ENCODE results near the gene CCN6. TPM values are rescaled to one million over a fixed set of nuclear protein-coding genes. Genes with fewer than 3 reads are reported as not detected.

Gene CCN6
- total RNA-seq, 2 donors from 2014 or later = 0.62 TPM; not detected in 1

DNA sequence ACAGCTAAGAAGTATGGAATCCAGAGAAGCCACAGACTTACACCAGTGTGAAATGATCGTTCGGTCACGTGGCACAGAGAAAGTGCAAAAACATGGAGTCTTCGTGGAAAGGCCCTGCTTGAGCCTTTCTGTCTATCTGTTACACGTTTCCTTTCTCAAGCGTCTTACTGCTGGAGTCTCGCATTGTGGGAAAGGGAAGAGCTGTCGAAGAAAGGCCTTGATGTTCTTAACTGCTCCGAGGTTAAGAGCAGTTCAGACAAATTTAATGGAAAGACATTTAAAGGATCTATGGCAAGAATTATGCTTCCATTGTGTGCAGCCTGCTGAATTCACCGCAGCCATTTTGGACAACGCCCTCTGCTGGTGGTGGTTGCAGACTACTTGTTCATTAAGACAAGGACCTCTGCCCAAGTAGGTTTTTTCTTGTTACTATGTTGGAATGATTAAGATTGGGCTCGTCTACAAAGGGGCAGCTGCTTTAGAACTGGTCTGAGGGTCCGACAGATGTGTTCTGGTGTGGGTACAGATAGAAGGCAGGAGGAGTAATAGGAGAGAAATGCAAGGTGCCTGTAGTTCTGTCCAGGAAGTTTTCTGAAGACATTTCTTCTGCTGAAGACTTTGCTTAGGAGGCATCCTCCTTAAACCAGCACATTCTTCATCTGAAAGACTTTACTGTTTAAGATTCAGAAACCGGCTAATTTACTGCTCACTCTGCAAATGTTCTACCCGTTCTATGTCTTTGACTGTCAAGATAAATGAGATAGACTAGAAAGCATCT is 24.7 kb upstream of the CCN6 start:
- 82% methylated on average over 15 of the region's 15 CpGs for WGBS
- Histone ChIP-seq H3K4me3 (no peak overlapping the region), H3K27ac (no peak overlapping the region), H3K27me3 (replicated peaks; ENCODE audit: insufficient read depth) (no peaks in the 10 kb centered on the region), H3K36me3 (no peaks in the 10 kb centered on the region), H3K4me1 (replicated peaks) (no peaks in the 10 kb centered on the region), H3K9me3 (no peaks in the 10 kb centered on the region)
- no peak for DNase-seq (ENCODE audit: low spot score)
- TF ChIP-seq CTCF (IDR thresholded peaks at IDR 0.05) (peak; percentile 22 to 52 (median 32)), POLR2AphosphoS5 (IDR thresholded peaks at IDR 0.05) (no peak)
- intact Hi-C loops (cut with DNase I) = no loop called here

DNA sequence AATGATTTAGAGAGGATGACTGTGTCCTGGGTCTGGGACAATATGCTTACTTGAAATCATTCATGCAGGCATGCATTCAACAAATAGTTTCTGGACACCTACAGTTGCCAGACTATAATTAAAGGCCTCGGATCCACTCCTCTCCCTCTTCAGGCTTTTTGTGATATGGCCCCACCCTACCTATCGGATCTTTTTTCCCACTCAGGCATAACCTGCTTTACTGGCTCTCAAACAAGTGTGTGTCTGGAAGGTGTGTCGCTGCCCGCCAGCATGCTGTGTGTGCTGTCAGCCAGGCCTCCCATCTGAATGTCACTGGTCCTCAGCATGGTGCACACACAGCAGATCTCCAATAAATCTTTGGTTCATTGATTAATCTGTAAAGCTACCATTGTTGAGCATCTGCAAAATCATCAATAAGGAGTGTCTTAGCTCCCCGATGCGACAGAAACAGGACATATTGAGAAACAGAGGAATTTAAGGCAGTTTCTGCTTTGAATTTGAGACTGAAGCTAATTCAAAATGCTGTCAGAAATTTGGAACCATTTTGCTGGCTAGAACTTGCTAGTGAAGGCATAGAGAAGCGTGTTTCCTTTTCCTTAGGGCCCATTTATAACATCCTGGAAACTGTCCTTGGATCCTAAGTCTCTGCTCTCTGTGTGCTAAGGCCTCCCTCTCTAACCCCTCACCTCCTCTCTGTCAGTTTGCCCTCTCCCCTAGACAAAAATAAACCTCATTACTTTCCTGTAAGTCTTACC is 23.5 kb upstream of the CCN6 start:
- WGBS = 74% methylated on average over 7 of the region's 7 CpGs
- H3K4me3 ChIP-seq = no peak overlapping the region
- DNase-seq (ENCODE audit: low spot score) = no peak

DNA sequence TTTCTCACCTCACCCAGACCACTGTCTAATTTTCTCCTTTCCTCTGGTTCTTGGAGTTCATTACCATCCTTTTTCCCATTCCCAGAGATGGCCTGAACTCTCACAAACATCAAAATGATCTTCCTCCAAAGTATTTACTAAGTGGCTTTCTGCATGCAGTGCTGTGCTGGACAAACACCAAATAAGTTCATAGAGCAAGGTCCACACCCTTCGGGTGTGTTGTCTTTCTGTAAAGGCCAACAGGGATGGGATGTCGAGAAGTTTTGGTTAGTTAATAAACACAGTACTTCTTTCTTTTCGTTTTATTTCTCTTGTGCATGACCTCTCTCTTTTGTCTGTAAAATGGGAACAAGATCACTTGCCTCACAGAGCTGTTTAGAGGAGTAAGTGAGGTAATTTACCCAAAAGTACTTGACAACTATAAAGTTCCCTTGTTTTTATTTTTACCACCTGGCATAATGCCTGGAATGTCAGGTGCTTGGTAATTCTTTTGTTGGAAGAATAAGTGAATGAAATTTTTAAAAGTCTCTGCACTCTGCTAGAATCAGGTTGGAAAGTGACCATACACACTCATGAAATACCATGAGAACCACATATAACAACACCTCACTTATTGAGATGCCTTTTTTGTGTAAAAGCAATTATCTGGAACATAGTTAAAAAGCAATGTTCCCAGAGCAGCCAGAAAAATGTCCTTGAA is 22.8 kb upstream of the CCN6 start:
- no peak overlapping the region for H3K27ac ChIP-seq
- TF ChIP-seq POLR2A (IDR thresholded peaks at IDR 0.05) (no peak), CTCF (IDR thresholded peaks at IDR 0.05) (no peak), POLR2AphosphoS5 (IDR thresholded peaks at IDR 0.05) (no peak)
- 51% methylated on average over 3 of the region's 3 CpGs for WGBS
- H3K27me3 ChIP-seq (replicated peaks; ENCODE audit: insufficient read depth) = no peaks in the 10 kb centered on the region
- no peak for DNase-seq (ENCODE audit: low spot score)
- H3K9me3 ChIP-seq = no peaks in the 10 kb centered on the region
- no peaks in the 10 kb centered on the region for H3K4me1 ChIP-seq (replicated peaks)
- H3K4me3 ChIP-seq = no peak overlapping the region
- intact Hi-C loops (cut with DNase I) = no loop called here
- H3K36me3 ChIP-seq = no peaks in the 10 kb centered on the region

More for the DNA sequence above, 23.5 kb upstream of the CCN6 start:
- intact Hi-C loops (cut with DNase I) = no loop called here
- Histone ChIP-seq H3K27ac (no peak overlapping the region), H3K27me3 (replicated peaks; ENCODE audit: insufficient read depth) (no peaks in the 10 kb centered on the region), H3K4me1 (replicated peaks) (no peaks in the 10 kb centered on the region), H3K36me3 (no peaks in the 10 kb centered on the region), H3K9me3 (no peaks in the 10 kb centered on the region)
- TF ChIP-seq POLR2A (IDR thresholded peaks at IDR 0.05) = no peak

DNA sequence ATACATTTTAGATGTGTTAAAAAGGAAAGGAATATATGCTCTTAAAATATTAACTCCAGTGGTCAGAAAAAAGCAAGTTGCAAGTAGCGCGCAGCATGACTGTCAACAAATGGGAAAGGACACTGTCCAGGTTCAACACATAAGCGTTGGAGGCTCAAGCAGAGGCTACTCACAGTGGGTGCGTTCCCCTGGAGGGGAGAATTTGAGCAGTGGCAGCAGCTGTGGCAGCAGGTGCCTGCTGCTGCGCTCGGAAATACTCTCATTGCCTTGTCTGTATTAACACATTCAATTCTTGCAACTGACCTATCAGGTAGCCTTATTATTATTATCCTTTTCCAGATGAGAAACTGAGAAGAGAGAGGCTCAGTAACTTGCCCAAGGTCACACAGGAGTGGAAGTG is 21.9 kb upstream of the CCN6 start:
- no peak for TF ChIP-seq POLR2AphosphoS5 (IDR thresholded peaks at IDR 0.05)
- TF ChIP-seq POLR2A (IDR thresholded peaks at IDR 0.05) = no peak
- TF ChIP-seq CTCF (IDR thresholded peaks at IDR 0.05) = no peak
- no peaks in the 10 kb centered on the region for H3K4me1 ChIP-seq (replicated peaks)
- no peak overlapping the region for H3K27ac ChIP-seq
- H3K27me3 ChIP-seq (replicated peaks; ENCODE audit: insufficient read depth) = no peaks in the 10 kb centered on the region
- WGBS = 89% methylated on average over 6 of the region's 6 CpGs
- intact Hi-C loops (cut with DNase I) = no loop called here
- no peak overlapping the region for H3K4me3 ChIP-seq
- H3K36me3 ChIP-seq = no peaks in the 10 kb centered on the region
- no peak for DNase-seq (ENCODE audit: low spot score)
- no peaks in the 10 kb centered on the region for H3K9me3 ChIP-seq

DNA sequence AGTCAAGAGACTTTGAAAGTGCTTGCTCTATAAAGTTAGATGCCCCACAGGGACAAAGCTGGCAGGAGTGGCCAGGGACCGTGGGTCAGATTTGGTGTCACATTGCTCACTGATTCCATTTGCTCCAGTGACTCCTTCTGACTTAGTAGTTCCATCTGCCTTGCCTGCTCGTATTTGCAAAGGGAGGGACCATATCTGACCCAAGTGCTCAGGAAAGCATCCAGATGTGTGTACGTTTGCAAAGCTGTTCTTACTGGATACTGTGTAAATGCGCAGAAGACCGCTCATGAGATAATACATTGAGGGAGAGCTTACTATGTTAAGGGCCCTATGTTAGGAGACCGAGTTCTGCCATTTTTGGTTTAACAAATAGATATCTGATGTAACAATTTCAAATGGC is 21.2 kb upstream of the CCN6 start:
- H3K9me3 ChIP-seq = no peaks in the 10 kb centered on the region
- no peaks in the 10 kb centered on the region for H3K27me3 ChIP-seq (replicated peaks; ENCODE audit: insufficient read depth)
- no peak overlapping the region for H3K27ac ChIP-seq
- DNase-seq (ENCODE audit: low spot score) = no peak
- no peak for TF ChIP-seq POLR2AphosphoS5 (IDR thresholded peaks at IDR 0.05)
- TF ChIP-seq CTCF (IDR thresholded peaks at IDR 0.05) = no peak
- TF ChIP-seq POLR2A (IDR thresholded peaks at IDR 0.05) = no peak
- H3K36me3 ChIP-seq = no peaks in the 10 kb centered on the region
- intact Hi-C loops (cut with DNase I) = no loop called here
- H3K4me3 ChIP-seq = no peak overlapping the region
- 88% methylated on average over 6 of the region's 6 CpGs for WGBS
- no peaks in the 10 kb centered on the region for H3K4me1 ChIP-seq (replicated peaks)
